BLaER1 (cell line): Measurements from ENCODE around the gene CD69.

Source experiments
- H3K27ac ChIP-seq: shearing (Covaris generic); formaldehyde crosslinking; 2 replicates; pipeline ENCODE4 v1.8.1; 2022
- H3K27me3 ChIP-seq: shearing (Covaris generic); formaldehyde crosslinking; 2 replicates; pipeline ENCODE4 v1.8.1; 2022
- H3K36me3 ChIP-seq: shearing (Covaris generic); formaldehyde crosslinking; 2 replicates; pipeline ENCODE4 v1.8.1; 2022
- H3K4me1 ChIP-seq: shearing (Covaris generic); formaldehyde crosslinking; 2 replicates; pipeline ENCODE4 v1.8.1; 2022
- H3K4me2 ChIP-seq: shearing (Covaris generic); formaldehyde crosslinking; 2 replicates; pipeline ENCODE4 v1.8.1; 2022
- H3K4me3 ChIP-seq: shearing (Covaris generic); formaldehyde crosslinking; 2 replicates; pipeline ENCODE4 v1.8.1; 2022
- H3K9ac ChIP-seq: shearing (Covaris generic); formaldehyde crosslinking; 2 replicates; pipeline ENCODE4 v1.8.1; 2022
- H3K9me3 ChIP-seq: shearing (Covaris generic); formaldehyde crosslinking; 2 replicates; pipeline ENCODE4 v1.8.1; 2022
- H4K20me1 ChIP-seq: shearing (Covaris generic); formaldehyde crosslinking; 2 replicates; pipeline ENCODE4 v1.8.1; 2022
- Cebpa-rat ChIP-seq: shearing (Covaris generic); IDR thresholded peaks from 2 replicates; pipeline ENCODE4 v1.8.1; 2022

CD69 gene

DNA sequence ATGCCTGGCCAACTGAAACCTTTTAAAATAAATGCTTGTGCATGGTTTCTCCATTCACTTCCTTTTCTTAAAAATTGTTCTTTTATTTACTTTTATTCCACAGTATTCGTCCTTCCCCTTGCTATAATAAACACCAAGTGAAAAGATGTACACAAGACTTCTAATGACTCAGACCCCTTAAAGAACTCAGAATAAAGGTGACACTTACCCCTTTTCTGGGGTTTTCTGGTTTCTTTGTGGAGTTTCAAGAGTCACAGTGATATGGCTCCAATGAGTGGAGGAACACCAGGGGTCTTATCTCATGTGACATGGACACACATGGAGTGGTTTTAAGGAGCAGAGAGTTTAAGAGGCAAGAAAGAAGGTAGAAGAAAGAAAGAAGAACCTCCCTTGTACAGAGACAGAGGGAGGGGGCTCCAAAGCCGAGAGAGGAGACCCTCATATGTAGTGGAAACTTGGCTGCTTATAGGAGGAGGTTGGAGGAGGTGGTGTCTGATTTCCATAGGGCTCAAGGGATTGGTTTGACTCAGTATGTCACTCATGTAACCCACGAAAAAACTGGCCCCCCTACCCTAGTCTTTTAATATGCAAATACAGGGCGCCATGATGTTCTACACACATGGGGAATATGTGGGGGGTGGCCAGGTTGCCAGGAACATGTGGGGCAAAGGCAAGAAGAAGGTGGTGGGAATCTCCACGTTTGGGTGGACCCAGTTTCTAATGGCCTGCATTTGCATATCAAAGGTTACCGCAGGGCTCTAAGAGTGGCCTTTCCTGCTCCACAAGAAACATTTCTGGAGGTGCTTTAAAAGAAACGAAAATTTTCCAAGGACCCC lies 22.1 kb upstream of the CD69 start:
- TF ChIP-seq Cebpa-rat: no peak
- H3K9me3 ChIP-seq: no peaks in the 10 kb centered on the region
- H3K4me3 ChIP-seq: no peak overlapping the region
- no peak overlapping the region for H3K9ac ChIP-seq
- no peaks in the 10 kb centered on the region for H3K27me3 ChIP-seq
- no peaks in the 10 kb centered on the region for H3K4me1 ChIP-seq
- H3K36me3 ChIP-seq: no peaks in the 10 kb centered on the region
- no peak overlapping the region for H3K27ac ChIP-seq
- no peaks in the 10 kb centered on the region for H4K20me1 ChIP-seq
- H3K4me2 ChIP-seq: no peak overlapping the region

DNA sequence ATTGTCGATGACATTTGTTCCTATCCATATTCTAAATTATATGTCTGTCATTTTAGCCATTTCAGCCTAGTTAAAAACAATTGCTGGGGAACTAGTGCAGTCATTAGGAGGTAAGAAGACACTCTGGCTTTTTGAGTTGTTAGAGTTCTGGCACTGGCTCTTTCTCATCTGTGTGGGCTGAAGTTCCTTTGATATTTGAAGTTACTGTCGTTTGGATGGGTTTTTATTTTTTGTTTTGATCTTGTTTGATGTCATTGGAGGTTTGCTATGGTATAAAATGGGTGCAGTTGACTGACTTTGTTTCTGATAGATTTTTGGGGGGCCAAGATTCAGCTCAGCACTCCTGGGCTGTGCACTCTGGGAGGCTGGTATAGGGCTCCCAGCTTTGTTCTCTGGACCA lies 20.7 kb upstream of the CD69 start:
- Histone ChIP-seq H3K9ac (no peak overlapping the region), H3K4me2 (no peak overlapping the region), H3K27ac (no peak overlapping the region), H4K20me1 (no peaks in the 10 kb centered on the region), H3K27me3 (no peaks in the 10 kb centered on the region), H3K4me1 (no peaks in the 10 kb centered on the region), H3K4me3 (no peak overlapping the region), H3K9me3 (no peaks in the 10 kb centered on the region), H3K36me3 (no peaks in the 10 kb centered on the region)
- TF ChIP-seq Cebpa-rat: no peak

DNA sequence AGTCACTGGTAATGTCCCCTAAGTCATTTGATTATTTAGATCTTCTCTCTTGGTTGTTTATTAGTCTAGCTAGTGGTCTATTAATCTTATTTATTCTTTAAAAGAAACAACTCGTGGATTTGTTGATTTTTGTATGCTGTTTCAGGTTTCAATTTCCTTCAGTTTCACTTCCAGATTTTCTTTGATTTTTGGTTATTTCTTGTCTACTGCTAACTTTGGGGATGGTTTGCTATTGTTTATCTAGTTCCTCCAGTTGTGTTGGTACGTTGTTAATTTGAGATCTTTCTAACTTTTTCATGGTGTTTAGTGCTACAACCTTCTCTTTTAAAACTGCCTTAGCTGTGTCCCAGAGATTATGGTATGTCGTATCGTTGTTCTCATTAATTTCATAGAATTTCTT lies 18.5 kb upstream of the CD69 start:
- no peak for TF ChIP-seq Cebpa-rat
- no peaks in the 10 kb centered on the region; the same call in 1 of the 2 replicates for H3K4me1 ChIP-seq
- H4K20me1 ChIP-seq: no peaks in the 10 kb centered on the region
- H3K9me3 ChIP-seq: no peaks in the 10 kb centered on the region
- no peaks in the 10 kb centered on the region for H3K27me3 ChIP-seq
- no peak overlapping the region for H3K4me3 ChIP-seq
- H3K36me3 ChIP-seq: no peaks in the 10 kb centered on the region
- H3K27ac ChIP-seq: no peak overlapping the region
- H3K4me2 ChIP-seq: no peak overlapping the region
- H3K9ac ChIP-seq: no peak overlapping the region

DNA sequence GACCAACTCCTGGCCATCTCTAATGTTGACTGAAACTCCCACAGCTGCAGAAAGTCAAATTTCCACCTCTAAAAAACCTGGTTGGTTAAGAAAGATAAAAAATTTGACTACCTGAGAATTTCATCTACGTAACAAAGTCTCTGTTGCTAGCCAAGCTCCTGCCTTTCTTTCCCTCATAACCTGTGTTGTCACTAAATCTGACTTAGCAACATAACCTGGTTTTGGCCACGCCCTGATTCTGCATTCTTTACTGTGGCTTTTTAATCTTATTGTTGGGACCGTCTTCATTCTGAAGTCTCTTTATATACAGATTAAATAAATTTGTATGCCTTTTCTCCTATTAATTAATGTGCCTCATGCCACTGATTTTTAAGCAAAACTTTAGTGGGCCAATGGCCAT lies 16.1 kb upstream of the CD69 start:
- H3K9ac ChIP-seq: no peak overlapping the region
- H3K4me1 ChIP-seq: peaks cover 9% of the 10 kb centered on the region
- H4K20me1 ChIP-seq: no peaks in the 10 kb centered on the region
- H3K36me3 ChIP-seq: no peaks in the 10 kb centered on the region
- no peaks in the 10 kb centered on the region for H3K27me3 ChIP-seq
- no peak overlapping the region for H3K4me3 ChIP-seq
- H3K9me3 ChIP-seq: no peaks in the 10 kb centered on the region
- H3K4me2 ChIP-seq: no peak overlapping the region
- no peak overlapping the region for H3K27ac ChIP-seq
- no peak for TF ChIP-seq Cebpa-rat

DNA sequence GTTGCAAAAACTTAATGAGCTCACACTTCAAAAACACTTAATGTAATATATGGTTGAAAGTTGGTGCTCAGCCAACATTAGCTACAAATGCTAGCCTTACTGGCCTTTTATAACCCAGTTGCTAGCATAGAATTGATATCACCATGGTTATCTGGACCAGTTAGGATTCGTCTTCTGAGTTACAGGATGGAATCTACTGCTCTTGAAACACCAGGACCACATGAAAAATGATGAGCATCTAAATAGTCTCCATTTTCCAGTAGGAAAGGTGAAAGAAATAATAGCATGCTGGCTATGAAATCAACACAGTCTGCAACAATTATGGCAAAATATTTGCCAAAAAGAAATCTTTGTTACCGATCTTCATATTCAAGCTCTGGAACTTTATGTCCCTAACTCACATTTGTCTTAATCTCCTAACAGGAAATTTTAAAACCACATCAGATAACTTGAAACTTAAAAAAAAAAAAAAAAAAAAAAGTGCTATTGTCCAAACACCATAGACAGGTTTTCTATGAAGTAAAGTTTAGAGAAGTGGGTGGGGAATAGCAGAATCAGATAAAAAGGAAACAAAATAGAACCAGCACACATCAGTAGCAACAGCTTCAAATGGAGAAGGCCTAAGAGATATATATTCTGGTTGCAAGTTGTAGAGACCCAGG lies 12.6 kb upstream of the CD69 start:
- Histone ChIP-seq H3K4me1 (peaks cover 9% of the 10 kb centered on the region), H3K4me3 (no peak overlapping the region), H3K4me2 (no peak overlapping the region), H3K9ac (no peak overlapping the region), H3K36me3 (no peaks in the 10 kb centered on the region), H3K27ac (no peak overlapping the region), H3K27me3 (no peaks in the 10 kb centered on the region), H3K9me3 (no peaks in the 10 kb centered on the region), H4K20me1 (no peaks in the 10 kb centered on the region)
- no peak for TF ChIP-seq Cebpa-rat

DNA sequence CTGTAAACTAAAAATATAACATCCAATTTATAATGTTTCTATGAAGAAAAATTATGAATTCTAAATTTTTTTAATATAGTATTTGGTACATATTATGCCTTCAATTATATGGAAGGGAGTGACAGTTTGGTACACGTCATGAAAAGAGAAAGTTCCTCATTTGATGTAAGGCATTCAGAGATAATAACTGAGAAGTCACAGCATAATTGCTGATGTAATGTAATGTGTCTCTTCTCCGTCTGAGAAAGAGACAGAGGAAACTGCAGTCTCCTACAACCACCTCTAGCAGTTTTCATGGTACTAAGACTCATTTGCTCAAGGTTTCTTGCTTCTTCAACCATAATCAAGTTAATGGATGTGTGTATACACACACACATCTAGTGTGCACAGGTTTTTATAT lies 2.3 kb upstream of the CD69 start:
- Histone ChIP-seq H3K27me3 (peaks cover 24% of the 10 kb centered on the region), H4K20me1 (no peaks in the 10 kb centered on the region), H3K4me2 (no peak overlapping the region; the same call in 1 of the 2 replicates), H3K27ac (no peak overlapping the region), H3K9me3 (no peaks in the 10 kb centered on the region), H3K9ac (no peak overlapping the region), H3K4me3 (no peak overlapping the region), H3K4me1 (peaks cover 72% of the 10 kb centered on the region), H3K36me3 (no peaks in the 10 kb centered on the region)
- TF ChIP-seq Cebpa-rat: no peak

DNA sequence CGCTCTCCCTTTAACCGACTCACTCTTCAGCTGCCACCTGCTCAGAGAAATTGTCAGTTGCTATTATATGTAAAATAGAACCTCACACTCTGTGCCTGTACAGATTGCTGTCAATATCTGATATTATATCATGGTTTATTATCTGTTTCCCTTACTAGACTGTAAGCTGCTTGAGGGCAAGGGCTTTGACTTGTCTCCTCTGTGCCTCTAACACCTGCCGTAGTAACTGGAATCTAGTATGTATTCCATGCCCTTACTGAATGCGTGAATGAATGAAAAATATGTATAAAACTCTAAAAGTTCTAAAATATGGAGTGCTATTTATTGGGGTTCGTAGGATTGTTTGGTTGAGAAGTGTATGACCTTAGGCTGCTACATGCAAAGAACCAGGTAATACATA lies 1.7 kb upstream of the CD69 start:
- H3K27me3 ChIP-seq: peaks cover 31% of the 10 kb centered on the region
- H3K9ac ChIP-seq: no peak overlapping the region
- no peaks in the 10 kb centered on the region for H3K9me3 ChIP-seq
- peaks cover 72% of the 10 kb centered on the region for H3K4me1 ChIP-seq
- no peak overlapping the region for H3K27ac ChIP-seq
- H3K4me2 ChIP-seq: peak overlapping the region; percentile 80
- TF ChIP-seq Cebpa-rat: no peak
- no peaks in the 10 kb centered on the region for H3K36me3 ChIP-seq
- no peaks in the 10 kb centered on the region for H4K20me1 ChIP-seq
- no peak overlapping the region for H3K4me3 ChIP-seq

DNA sequence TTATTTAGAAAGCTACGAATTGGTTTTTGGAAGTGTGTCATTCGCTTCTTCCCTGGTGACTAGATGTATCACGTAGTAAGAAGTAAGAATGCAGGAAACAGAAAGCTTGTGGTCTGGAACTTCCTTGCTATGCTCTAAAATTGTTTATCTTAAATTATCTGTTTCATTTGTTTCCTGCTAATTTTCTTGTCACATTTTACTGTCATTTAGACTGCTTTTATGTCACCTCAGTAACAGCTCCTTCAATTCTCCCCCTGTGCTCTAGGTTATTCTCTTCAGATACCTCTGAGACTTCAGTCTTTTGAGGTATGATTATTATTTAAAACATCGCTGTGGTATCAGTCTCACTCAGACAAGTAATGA lies 699 bp upstream of the CD69 start:
- Histone ChIP-seq H3K27me3 (peaks cover 34% of the 10 kb centered on the region), H3K4me3 (no peak overlapping the region), H3K4me1 (peaks cover 72% of the 10 kb centered on the region), H3K27ac (no peak overlapping the region), H3K4me2 (peak overlapping the region; percentile 80), H3K9me3 (no peaks in the 10 kb centered on the region), H3K36me3 (no peaks in the 10 kb centered on the region), H4K20me1 (no peaks in the 10 kb centered on the region), H3K9ac (no peak overlapping the region)
- TF ChIP-seq Cebpa-rat: no peak

DNA sequence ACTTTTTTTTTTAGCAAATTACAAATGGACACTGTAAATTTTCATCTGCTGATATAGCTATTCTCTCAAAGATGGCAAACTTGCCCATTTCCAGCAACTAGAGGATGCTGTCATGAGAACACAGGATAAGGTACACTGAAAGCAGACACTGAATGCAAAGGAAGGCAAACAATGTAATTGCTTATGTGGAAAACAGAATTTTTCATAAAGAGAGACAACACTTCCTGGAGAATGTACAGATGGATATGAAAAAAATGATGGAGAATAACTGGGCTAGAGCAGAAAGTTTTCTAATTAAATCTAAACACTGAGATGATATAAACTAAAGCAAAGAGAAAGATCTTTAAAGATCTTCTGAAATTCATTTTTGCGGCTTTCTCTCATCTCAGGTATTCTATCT lies 581 bp downstream of the CD69 start:
- no peak overlapping the region for H3K27ac ChIP-seq
- no peaks in the 10 kb centered on the region for H4K20me1 ChIP-seq
- peaks cover 37% of the 10 kb centered on the region for H3K27me3 ChIP-seq
- peak overlapping the region; percentile 80 for H3K4me2 ChIP-seq
- peak overlapping the region; percentile 11; the same call in 1 of the 2 replicates for H3K4me3 ChIP-seq
- H3K9ac ChIP-seq: no peak overlapping the region
- no peak for TF ChIP-seq Cebpa-rat
- no peaks in the 10 kb centered on the region for H3K36me3 ChIP-seq
- peaks cover 66% of the 10 kb centered on the region for H3K4me1 ChIP-seq
- H3K9me3 ChIP-seq: no peaks in the 10 kb centered on the region

DNA sequence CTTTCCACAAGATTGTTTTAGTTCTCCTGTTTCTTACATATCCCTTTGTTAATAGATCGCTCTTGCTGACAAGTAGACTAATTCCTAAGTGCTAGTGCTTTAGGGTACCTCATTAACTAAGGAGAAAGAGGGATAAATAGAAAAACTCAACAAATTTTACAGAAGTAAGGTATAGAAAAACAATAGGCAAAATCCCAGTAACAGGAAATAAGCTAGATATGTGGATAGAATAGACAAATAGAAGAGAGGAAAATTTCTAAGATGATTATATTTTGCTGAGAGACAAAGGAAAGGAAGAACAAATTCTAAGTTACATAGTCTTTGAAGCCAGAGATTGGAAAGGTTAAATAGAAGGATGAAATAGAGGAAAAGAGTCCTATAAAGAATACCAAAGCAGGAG lies 1.0 kb downstream of the CD69 start:
- Histone ChIP-seq H3K4me2 (peak overlapping the region; percentile 80), H3K4me3 (no peak overlapping the region), H3K4me1 (peaks cover 61% of the 10 kb centered on the region), H4K20me1 (no peaks in the 10 kb centered on the region), H3K36me3 (no peaks in the 10 kb centered on the region), H3K9ac (no peak overlapping the region), H3K27ac (no peak overlapping the region), H3K27me3 (peaks cover 37% of the 10 kb centered on the region), H3K9me3 (no peaks in the 10 kb centered on the region)
- no peak for TF ChIP-seq Cebpa-rat
